WERI-Rb-1 (cell line): ENCODE results near the gene TTN.

Experiments
- DNase-seq: peaks from one replicate; pipeline ENCODE4 v3.0.0-alpha.2; 2020
- H3K27ac ChIP-seq: fragments of 250-450 bp; sonication (Bioruptor Pico); 2 replicates; pipeline ENCODE4 v1.5.1; 2020; ENCODE audit warnings: mild to moderate bottlenecking, moderate library complexity
- H3K27me3 ChIP-seq: fragments of 250-450 bp; sonication (Bioruptor Pico); 2 replicates; pipeline ENCODE4 v1.5.1; 2021; ENCODE audit warnings: mild to moderate bottlenecking, low read depth, moderate library complexity; ENCODE audit not compliant: insufficient read depth, severe bottlenecking
- H3K36me3 ChIP-seq: fragments of 250-450 bp; sonication (Bioruptor Pico); 2 replicates; pipeline ENCODE4 v1.5.1; 2020; ENCODE audit warnings: mild to moderate bottlenecking, moderate library complexity
- H3K4me3 ChIP-seq: 2 replicates; pipeline ENCODE4 v1.5.1; 2011; ENCODE audit warnings: low read depth, mild to moderate bottlenecking, control low read depth, low read length
- H3K9me3 ChIP-seq: fragments of 250-450 bp; sonication (Bioruptor Pico); 2 replicates; pipeline ENCODE4 v1.5.1; 2021; ENCODE audit warnings: mild to moderate bottlenecking, moderate library complexity; ENCODE audit not compliant: severe bottlenecking
- TF ChIP-seq, protein P1 (sequence below): IDR thresholded peaks from 2 replicates; pipeline ENCODE4 v1.5.1; 2011; ENCODE audit warnings: low read depth, mild to moderate bottlenecking, control low read depth, inconsistent platforms, low read length

Gene TTN

DNA sequence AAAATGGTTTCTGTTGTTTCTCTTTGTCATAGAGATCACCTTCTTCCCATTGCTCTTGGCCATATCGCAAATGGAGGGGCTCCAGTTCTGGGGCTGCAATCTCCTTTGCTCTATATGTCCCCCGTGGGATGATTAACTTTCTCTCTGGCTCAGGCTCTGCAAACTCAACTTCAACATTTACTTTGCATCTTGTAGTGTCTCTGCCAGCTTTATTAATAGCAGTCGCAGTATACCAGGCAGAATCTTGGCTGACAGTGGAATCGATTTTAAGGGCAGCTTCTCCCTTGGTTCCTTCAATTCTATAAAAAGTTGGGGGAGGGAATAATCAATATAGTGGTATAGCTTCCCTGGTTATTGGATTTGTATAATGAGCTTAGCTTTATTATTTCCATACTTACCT, 30.5 kb downstream of the TTN start:
- no peak overlapping the region for H3K27ac ChIP-seq
- DNase-seq, result no peak
- TF ChIP-seq, protein P1, sequence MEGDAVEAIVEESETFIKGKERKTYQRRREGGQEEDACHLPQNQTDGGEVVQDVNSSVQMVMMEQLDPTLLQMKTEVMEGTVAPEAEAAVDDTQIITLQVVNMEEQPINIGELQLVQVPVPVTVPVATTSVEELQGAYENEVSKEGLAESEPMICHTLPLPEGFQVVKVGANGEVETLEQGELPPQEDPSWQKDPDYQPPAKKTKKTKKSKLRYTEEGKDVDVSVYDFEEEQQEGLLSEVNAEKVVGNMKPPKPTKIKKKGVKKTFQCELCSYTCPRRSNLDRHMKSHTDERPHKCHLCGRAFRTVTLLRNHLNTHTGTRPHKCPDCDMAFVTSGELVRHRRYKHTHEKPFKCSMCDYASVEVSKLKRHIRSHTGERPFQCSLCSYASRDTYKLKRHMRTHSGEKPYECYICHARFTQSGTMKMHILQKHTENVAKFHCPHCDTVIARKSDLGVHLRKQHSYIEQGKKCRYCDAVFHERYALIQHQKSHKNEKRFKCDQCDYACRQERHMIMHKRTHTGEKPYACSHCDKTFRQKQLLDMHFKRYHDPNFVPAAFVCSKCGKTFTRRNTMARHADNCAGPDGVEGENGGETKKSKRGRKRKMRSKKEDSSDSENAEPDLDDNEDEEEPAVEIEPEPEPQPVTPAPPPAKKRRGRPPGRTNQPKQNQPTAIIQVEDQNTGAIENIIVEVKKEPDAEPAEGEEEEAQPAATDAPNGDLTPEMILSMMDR, result no peak
- H3K9me3 ChIP-seq, result no peaks in the 10 kb centered on the region
- H3K36me3 ChIP-seq, result peaks cover 47% of the 10 kb centered on the region
- H3K4me3 ChIP-seq, result no peak overlapping the region
- no peaks in the 10 kb centered on the region for H3K27me3 ChIP-seq

DNA sequence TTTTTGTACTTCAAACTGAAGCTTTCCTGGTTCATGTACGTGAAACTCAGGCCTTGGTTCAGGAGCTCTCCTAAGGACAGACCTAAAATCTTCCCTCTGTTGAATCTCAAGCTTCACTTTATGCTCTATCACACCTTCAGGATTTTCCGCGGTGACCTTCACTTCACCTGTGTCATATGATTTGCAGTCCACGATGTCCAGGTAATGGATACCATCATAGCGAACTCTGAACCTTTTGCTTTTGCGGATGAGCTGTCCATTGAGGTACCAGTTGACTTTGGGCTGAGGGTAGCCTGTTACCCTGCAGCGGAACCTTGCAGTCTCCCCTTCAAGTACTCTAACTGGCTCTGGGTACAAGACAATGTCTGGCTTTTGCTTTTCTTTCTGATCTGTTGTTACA, 31.2 kb downstream of the TTN start:
- Histone ChIP-seq H3K4me3 (no peak overlapping the region), H3K27ac (no peak overlapping the region), H3K9me3 (no peaks in the 10 kb centered on the region), H3K36me3 (peaks cover 47% of the 10 kb centered on the region), H3K27me3 (no peaks in the 10 kb centered on the region)
- TF ChIP-seq, protein P1, result no peak
- no peak for DNase-seq

DNA sequence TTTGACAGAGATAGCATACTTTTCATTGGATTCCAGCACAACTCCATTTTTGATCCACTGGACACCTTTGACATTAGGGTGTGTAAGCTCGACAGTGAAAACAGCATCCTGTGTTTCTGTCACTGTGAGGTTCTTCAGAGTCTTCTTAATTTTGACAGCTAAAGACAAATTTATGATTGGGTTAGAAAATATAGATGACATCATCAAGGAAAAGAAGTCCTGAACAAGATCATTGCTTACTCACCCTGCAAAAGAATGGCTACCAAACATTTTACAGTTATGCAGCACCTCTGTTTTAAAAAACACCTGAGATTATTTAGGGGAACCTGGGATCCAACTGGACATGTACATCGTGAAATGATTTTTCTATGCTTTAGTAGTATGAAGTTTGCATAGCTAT, 36.7 kb downstream of the TTN start:
- TF ChIP-seq, protein P1, result no peak
- Histone ChIP-seq H3K36me3 (peaks cover 58% of the 10 kb centered on the region), H3K27me3 (no peaks in the 10 kb centered on the region), H3K27ac (no peak overlapping the region), H3K9me3 (no peaks in the 10 kb centered on the region), H3K4me3 (no peak overlapping the region)
- DNase-seq, result no peak

DNA sequence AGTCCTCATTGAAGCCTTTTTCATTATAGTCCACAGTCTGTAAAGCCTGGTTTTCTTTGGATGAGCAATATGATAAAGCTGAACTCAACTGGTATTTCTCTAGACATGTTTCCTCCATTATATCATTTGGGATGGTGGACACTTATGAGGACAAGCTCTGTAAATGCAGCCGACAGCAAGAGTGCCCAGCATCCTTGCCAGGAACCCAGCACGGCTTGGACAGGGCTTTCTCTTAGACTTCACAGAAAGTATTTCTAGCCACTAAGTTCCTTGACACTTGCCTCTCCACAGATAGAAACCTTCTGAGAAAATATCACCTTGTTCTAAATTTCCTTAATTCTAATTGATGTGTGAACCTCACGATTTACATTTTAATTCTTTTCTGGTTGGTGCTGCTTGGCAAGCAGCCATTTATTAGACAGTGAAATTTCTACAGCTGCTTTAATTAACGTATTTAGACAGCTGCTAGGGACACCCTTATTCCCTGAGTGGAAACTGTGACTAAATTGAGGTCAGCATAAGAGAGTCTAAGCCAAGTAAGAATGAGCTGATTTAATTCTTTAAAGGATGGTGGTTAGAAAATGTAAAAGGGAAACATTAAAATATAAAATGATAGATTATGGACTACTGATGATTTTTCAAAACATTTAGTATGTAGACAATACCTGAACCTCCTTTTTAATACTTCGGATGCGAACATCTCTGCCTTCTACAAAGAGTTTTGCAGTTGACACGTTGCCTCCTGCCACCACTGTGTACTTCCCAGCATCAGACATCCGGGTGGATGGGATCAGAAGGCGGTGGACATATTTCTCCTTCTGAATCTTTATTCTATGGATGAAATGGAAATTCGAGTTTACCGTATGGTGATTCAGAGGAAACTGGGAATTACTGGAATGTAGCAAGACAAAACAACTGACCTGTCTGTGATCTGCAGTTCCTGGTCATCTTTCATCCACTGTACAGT, 39.8 kb downstream of the TTN start:
- Histone ChIP-seq H3K9me3 (no peaks in the 10 kb centered on the region), H3K27me3 (no peaks in the 10 kb centered on the region), H3K4me3 (no peak overlapping the region), H3K36me3 (peaks cover 64% of the 10 kb centered on the region), H3K27ac (no peak overlapping the region)
- no peak for DNase-seq
- TF ChIP-seq, protein P1, result no peak

DNA sequence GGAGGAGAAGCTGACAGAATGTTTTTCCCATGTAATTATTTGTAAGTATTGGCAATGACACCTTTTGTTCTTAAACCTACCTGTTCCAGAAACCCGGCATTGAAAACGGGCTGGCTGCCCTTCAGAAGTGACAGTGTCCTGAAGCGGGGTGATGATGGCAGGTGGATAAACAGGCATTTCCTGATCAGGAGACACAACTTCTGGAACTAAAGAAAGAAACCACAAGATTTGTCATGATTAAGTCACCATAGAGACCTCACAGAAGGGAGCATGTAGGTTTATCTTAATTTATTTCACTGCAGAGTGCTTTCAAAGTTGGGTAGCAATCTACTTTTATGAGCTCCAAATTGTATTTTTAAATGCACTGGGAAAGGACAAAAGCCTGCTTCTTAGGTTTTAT, 43.1 kb downstream of the TTN start:
- H3K4me3 ChIP-seq, result no peak overlapping the region
- no peak overlapping the region for H3K27ac ChIP-seq
- H3K9me3 ChIP-seq, result no peaks in the 10 kb centered on the region
- H3K36me3 ChIP-seq, result peaks cover 49% of the 10 kb centered on the region
- no peak for DNase-seq
- no peaks in the 10 kb centered on the region for H3K27me3 ChIP-seq
- TF ChIP-seq, protein P1, result no peak
